GM10248 (cell line): Measurements from ENCODE around the gene STARD10.

Source experiments
- CTCF ChIA-PET: fragments of 300-600 bp; sonication (Branson Sonifier 250); formaldehyde crosslinking; extraction: SDS; loops from one replicate; lab custom pipeline; 2021; ENCODE audit warnings: antibody characterized with exemption; lab: Yijun Ruan, JAX
- POLR2A ChIA-PET: fragments of 350-650 bp; sonication (Branson Sonifier 250); formaldehyde crosslinking; extraction: SDS; loops from one replicate; lab custom pipeline; 2020; ENCODE audit warnings: antibody characterized with exemption; lab: Yijun Ruan, JAX
- DNase-seq: peaks from one replicate; pipeline ENCODE4 v3.0.0; 2012; ENCODE audit errors: extremely low spot score
- TF ChIP-seq, protein P1 (sequence below): IDR thresholded peaks from 2 replicates; pipeline ENCODE4 v1.5.1; 2012; ENCODE audit warnings: mild to moderate bottlenecking, low read depth; ENCODE audit errors: extremely low read depth, missing control alignments, control extremely low read depth

Gene STARD10

DNA sequence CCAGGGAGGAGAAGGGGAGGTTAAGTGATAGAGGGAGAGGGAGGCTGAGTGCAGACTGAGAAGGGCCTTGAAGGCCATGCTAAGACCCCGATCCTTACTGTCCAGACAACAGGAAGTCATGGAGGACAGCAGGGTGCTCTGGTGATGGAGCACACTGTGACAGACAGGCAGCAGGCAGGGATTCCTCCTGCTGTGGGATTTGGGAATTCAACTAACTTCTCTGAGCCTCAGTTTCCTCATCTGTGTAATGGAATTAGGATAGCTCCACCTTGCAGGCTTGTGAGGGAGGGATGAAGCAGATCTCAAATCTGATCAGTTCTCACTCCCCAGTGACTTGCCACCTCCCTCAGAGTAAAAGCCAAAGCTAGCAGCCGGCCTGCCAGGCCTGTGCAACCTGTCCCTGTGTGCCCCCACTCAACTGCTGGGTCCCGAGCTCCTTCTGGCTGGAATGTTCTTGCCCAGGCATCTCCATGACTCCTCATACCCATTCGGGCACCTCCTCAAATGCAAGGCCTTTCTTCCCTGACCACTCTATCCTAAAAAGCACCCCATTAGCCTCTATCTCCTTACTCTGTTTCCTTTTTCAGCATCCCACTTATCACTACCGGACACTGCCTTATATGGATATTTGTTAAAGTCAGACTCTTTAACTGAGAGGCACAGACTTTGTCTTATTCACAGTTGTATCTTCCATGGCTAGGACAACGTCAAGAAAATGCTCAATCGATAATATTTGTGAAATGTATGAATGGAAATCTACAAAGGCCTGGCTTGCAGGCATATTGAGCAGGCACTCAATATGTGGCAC, 51.1 kb downstream of the STARD10 start:
- ChIA-PET CTCF (interaction anchor here (3.8 to 9.7 kb wide), 2 partner anchors 12 to 17 kb away, joined by 14 to 107 read pairs; no protein-coding TSS in a partner anchor), POLR2A (no interaction called here)
- TF ChIP-seq, protein P1, sequence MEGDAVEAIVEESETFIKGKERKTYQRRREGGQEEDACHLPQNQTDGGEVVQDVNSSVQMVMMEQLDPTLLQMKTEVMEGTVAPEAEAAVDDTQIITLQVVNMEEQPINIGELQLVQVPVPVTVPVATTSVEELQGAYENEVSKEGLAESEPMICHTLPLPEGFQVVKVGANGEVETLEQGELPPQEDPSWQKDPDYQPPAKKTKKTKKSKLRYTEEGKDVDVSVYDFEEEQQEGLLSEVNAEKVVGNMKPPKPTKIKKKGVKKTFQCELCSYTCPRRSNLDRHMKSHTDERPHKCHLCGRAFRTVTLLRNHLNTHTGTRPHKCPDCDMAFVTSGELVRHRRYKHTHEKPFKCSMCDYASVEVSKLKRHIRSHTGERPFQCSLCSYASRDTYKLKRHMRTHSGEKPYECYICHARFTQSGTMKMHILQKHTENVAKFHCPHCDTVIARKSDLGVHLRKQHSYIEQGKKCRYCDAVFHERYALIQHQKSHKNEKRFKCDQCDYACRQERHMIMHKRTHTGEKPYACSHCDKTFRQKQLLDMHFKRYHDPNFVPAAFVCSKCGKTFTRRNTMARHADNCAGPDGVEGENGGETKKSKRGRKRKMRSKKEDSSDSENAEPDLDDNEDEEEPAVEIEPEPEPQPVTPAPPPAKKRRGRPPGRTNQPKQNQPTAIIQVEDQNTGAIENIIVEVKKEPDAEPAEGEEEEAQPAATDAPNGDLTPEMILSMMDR, result no peak
- DNase-seq, result no peak

- DNase-seq, result no peak
- ChIA-PET POLR2A (no interaction called here), CTCF (interaction anchor here (2.4 to 9.7 kb wide), 5 partner anchors 8 to 71 kb away, joined by 7 to 107 read pairs (median 14); no protein-coding TSS in a partner anchor)
Measured at GRCh38 chr11:72741849-72742512, 51.9 kb downstream of the STARD10 start.

GRCh38 chr11:72741429-72741833, 52.4 kb downstream of the STARD10 start:
- CTCF ChIA-PET, result interaction anchor here (2.4 to 9.7 kb wide), 6 partner anchors 8 to 71 kb away, joined by 7 to 107 read pairs (median 14); partner anchors contain the start of gene STARD10
- POLR2A ChIA-PET, result no interaction called here
- TF ChIP-seq, protein P1, result no peak
- no peak for DNase-seq

More at GRCh38 chr11:72741849-72742512, 51.9 kb downstream of the STARD10 start:
- TF ChIP-seq, protein P1, result no peak

- POLR2A ChIA-PET, result no interaction called here
- CTCF ChIA-PET, result interaction anchor here (1.3 to 9.7 kb wide), 7 partner anchors 9 to 517 kb away, joined by 3 to 107 read pairs (median 14); partner anchors contain the start of gene STARD10
- no peak for DNase-seq
- TF ChIP-seq, protein P1, result no peak
Measured at GRCh38 chr11:72740562-72741428, 53.1 kb downstream of the STARD10 start.

DNA sequence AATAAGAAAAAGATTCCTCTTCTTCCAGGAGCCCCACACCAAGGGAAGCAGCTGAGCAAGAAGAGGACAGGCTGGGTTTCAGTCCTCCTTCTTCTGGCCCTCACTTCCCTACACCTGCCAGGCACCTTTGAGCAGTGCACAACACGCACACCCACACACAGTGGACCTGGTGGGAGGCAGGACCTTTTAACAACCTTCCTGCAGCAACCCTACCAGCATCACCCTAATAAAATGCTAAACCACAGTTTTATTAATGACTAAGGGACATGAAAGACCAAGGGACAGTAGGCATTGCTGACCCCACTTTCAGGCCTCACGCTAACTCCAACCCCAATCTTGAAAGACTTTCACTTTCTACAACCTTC, 53.8 kb downstream of the STARD10 start:
- ChIA-PET CTCF (interaction anchor here (0.9 to 9.7 kb wide), 10 partner anchors 9 to 518 kb away, joined by 3 to 107 read pairs (median 10); partner anchors contain the start of gene STARD10), POLR2A (no interaction called here)
- TF ChIP-seq, protein P1, result no peak
- no peak for DNase-seq
